ENCODE data around the gene ERCC6L2.

The ERCC6L2 gene

DNA sequence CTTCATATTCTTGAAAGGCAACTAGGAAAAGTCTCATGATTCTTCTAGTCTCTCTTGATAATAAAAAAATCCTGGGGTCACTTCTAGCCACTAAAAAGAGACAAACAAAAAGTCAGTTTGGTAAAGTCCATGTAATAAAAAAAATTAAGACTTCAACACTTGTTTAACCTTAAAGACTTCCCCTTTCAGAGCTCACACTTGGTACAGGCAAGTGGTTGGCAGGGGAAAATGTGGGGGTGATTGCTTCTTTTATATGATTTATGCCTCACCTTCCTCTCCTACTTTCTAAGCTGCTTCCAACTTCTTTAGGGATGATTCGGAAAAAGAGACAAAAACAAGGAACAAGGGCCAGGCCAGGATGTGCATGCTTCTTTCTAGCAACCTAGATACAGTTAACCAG lies 5.1 kb upstream of the ERCC6L2 start:
- DNase-seq (ENCODE audit: low read depth in 2 of 2) = no peak

DNA sequence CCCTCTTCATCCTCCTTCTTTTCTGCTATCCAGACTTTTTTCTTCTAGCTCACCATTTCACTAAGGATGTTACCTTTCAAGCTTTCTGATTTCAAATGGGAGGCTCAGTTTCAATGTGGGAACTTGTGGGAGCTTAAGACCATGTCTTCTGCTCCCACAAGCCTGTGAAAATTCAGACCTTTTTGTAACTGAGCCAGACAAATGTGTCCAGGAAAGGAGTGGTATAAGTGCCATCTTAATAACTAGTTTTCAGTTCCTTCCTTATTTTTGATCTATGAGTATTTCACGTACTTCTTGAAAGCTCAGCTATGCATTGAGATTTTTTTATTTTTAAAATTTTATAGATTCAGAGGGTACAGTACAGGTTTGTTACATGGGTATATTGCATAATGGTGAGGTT lies 4.6 kb upstream of the ERCC6L2 start:
- no peak for DNase-seq (ENCODE audit: low read depth in 2 of 2)

DNA sequence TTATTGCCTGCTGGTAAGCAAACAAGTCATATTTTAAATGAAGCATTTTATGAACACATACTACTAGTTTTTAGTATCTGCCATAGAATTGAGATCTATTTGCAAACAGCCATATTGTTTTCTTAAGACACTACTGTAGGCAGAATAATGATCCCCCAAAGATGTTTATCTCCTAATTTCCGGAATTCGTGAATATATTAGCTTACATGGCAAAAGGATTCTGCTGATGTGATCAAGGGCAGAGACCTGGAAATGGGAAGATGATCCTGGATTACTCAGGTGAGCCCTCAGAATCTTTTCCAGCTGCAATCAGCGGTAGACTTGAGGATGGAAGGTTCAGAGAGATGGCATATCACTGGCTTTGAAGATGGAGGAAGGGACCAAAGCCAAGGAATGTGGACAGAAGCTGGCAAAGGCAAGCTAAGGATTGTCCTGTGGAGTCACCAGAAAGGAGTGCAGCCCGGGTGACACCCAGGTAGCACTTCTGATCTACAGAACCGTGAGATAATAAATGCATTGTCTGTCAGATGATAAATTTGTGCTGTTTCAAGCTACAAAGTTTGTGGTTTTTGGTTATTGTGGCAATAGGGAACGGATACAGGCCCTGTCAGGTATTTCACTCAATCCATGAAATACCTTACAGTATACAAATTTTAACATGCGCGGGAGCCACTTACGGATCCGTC lies 1.0 kb upstream of the ERCC6L2 start:
- DNase-seq (ENCODE audit: low read depth in 2 of 2) = no peak

- peak; percentile 43 to 48 for DNase-seq (ENCODE audit: low read depth in 2 of 2)
Measured at GRCh38 chr9:95874989-95875304, 544 bp upstream of the ERCC6L2 start.

DNA sequence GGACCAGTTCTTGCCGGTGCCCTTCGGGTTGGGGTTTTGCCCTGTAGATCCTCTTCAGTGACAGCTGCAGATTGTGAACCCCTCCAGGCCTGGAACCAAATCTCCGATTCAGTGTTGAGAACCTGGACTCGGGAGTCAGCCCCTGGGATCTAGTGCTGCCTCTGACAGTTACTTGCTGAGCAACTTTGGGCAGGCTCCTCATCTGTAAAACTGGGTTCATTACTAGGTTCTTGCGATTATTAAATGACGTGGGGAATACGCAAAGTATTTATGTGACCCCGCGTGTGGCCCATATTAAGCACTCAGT lies 600 bp downstream of the ERCC6L2 start:
- DNase-seq (ENCODE audit: low read depth in 2 of 2) = no peak

- no peak for DNase-seq (ENCODE audit: low read depth in 2 of 2)
Measured at GRCh38 chr9:95876595-95876994, 1.1 kb downstream of the ERCC6L2 start.

GRCh38 chr9:95877984-95878383 lies 2.5 kb downstream of the ERCC6L2 start:
- no peak for DNase-seq (ENCODE audit: low read depth in 2 of 2)

DNA sequence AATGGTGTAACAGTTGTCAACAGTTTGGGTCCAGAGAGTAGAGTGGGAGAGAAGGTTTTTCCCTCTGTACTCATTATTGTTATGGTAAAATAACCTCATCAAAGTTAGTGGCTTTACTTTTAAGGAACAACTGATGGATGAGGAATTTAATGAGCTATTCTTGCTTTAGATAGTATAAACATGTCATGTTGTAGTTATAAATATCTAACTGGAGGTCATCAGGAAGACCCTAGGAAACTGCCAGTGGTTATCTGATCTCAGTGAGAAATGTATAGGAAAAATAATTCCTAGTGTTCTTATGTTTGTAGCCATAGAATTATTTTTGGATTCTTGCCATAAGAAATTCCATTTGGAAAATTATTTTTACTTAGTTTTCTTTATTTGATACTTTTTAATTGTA lies 4.1 kb downstream of the ERCC6L2 start:
- no peak for DNase-seq (ENCODE audit: low read depth in 2 of 2)

DNA sequence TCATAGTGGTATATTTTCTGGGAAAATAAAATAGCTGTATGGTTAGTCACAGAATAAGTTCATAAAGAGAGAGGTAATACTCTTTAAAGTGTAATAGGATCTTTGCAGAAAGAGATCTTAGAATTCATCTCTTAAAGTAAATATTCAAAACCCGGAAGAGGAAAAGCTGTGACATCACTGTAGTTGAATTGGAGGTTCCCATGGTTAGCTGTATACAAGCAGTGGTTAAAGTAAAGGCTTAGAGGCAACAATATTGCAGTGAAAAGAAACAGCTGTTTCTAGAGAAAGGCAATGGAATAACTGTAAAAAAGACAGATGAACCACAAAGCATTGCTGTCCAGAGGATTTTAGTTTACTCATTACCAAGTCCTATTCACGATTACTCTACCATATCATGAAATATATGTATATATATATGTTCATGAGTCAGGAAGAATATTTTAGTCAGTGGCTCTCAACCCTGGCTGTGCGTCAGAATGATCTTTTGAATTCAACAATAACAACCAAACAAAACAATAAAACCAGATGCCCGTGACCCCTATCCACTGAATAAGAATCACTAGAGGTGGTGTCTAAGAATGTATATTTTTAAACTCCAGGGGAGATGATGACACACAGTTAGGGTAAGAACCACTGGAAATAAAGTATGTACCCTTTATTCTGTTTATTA lies 4.7 kb downstream of the ERCC6L2 start:
- no peak for DNase-seq (ENCODE audit: low read depth in 2 of 2)

DNA sequence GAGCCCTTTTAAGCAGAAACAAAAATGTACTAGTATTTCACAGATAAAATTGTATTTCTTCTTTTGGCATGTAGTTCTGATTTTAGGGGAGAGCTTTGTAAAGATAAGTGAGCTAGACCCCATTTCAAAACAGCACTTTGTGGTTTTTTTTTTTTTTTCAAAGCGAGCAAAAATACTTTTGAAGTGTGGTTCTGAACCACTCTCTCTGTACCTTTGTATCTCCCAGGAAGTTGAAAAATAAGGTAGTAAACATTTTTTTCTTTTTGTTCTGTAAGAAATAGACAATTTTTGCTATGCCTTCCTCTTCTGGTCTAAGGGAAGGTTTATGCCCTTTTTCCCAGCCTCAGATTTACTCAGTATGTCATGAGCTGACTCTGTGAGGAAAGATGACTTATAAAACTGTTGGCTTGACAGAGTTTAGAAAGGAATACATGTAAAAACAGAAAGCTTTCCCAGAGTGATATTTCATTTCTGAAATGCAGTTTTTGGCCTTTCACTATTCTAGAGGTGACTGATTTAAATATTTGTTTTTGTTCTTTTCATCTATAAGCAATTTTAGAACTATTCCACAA lies 12.5 kb downstream of the ERCC6L2 start:
- no peak for DNase-seq (ENCODE audit: low read depth in 2 of 2)

DNA sequence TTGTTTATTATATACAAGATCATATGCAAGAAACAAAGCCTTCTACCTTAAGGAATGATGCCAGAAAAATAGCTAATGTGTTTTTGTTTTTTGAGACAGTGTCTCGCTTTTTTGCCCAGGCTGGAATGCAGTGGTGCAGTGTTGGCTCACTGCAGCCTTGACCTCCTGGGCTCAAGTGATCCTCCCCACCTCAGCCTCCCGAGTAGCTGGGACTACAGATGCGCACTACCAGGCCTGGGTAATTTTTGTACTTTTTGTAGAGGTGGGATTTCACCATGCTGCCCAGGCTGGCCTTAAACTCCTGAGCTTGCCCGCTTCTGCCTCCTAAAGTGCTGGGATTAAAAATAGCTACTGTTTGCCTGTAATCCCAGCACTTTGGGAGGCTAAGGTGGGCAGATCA lies 15.1 kb downstream of the ERCC6L2 start:
- DNase-seq (ENCODE audit: low read depth in 2 of 2) = no peak

GRCh38 chr9:95891067-95891671 lies 15.7 kb downstream of the ERCC6L2 start:
- DNase-seq (ENCODE audit: low read depth in 2 of 2) = no peak

DNA sequence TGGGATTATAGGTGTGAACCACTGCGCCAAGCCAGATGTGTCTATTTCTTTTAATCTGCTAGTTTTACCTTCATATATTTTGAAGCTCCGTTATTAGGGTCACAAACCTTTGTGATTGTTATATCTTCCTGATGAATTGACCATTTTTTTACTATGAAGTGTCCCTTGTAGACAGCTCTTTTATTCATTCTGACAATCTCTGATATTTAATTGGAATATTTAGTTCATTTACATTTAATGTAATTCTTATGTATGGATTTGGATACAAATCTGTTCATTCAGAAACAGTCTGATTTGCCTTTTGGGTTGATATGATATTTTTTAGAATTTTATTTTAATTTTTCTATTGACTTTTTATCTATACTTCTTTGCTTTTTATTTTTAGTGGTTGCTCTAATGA lies 17.2 kb downstream of the ERCC6L2 start:
- no peak for DNase-seq (ENCODE audit: low read depth in 2 of 2)

GRCh38 chr9:95896580-95896979 lies 21.1 kb downstream of the ERCC6L2 start:
- DNase-seq (ENCODE audit: low read depth in 2 of 2) = no peak

DNA sequence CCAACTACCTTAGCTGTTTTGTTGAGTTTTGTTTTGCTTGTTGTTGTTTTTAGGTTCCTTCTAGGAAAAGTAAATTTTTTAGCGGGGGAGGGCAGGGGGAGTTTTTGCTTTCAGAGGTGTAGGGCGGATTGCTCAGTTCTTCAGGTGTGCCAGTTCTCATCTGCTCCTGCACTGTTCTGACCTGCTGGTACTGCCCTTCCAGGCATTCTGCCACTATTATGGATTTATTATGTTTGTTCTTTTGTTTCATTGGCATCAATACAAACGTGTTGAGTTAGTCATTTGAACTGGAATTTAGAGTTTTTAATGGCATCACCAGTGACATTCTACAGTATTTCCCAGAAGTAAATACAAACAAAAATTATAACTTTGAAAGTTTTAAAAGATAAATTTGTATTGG lies 26.0 kb downstream of the ERCC6L2 start:
- DNase-seq (ENCODE audit: low read depth in 2 of 2) = no peak

DNA sequence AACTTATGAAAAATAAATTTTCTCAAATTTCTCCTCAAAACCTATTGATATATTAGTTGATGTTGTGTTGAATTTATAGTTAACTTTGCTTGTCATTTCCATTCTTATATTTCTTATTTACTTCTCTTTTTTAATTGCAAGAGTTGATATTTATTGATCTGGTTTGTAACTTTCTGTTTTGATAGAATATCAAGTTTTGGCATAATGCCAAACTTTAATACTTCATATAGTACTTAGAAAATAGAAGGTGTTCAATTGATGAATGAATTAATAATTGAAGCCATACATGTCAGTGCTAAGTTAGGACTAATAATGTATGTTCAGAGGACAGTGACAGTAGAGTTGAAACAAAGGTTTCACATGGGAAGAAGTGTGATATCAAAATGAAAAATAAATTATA lies 27.9 kb downstream of the ERCC6L2 start:
- no peak for DNase-seq (ENCODE audit: low read depth in 2 of 2)

- no peak for DNase-seq (ENCODE audit: low read depth in 2 of 2)
Measured at GRCh38 chr9:95907794-95908193, 32.3 kb downstream of the ERCC6L2 start.

GRCh38 chr9:95910023-95910707 lies 34.7 kb downstream of the ERCC6L2 start:
- no peak for DNase-seq (ENCODE audit: low read depth in 2 of 2)

- no peak for DNase-seq (ENCODE audit: low read depth in 2 of 2)
Measured at GRCh38 chr9:95910770-95911340, 35.4 kb downstream of the ERCC6L2 start.

- no peak for DNase-seq (ENCODE audit: low read depth in 2 of 2)
Measured at GRCh38 chr9:95912773-95913172, 37.3 kb downstream of the ERCC6L2 start.

DNA sequence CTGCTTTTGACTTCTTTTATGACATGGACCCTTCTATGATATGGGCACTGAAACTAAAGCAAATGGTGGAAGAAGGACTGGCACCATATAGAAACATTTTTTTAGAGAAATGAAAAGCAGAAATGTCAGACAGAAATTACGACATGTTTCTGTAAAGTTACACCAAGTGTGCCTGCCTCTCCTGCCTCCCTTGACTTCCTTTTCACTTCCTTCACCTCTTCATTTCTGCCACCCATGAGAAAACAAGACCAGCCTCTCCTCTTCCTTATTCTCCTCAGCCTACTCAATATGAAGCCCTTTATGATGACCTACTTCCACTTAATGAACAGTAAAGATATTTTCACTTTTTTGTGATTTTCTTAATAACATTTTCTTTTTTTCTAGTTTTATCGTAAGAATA lies 44.5 kb downstream of the ERCC6L2 start:
- DNase-seq (ENCODE audit: low read depth in 2 of 2) = no peak

DNA sequence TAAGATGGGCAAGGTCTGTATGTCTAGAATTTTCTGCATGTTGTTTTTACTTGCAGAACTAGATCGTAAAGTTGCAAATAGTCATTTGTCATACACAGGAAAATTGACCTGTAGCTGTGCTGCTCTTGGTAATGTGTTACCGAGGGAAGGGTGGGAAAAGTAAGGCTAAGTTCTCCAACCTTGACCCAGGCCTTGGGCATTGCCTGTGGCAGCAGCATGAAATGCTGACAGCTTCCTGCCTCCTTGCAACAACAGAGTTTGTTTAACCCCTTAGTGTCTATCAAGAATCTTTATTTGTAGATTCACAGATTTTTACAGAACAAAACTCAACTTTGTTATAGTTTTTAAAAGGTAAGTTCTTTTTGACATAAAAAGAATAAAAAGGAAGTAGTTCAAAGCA lies 48.3 kb downstream of the ERCC6L2 start:
- no peak for DNase-seq (ENCODE audit: low read depth in 2 of 2)

All from stimulated activated CD4-positive, alpha-beta T cell treated with anti-CD3 and anti-CD28 coated beads, Interleukin-1b, Interleukin-23, amount 100 ng/mL, for 4 hours (primary cell).